ENCODE results near the gene GRAMD2B.

- no peak for TF ChIP-seq POLR2AphosphoS5 (IDR thresholded peaks at IDR 0.05; ENCODE audit: low read depth, low read length)
- TF ChIP-seq POLR2A (IDR thresholded peaks at IDR 0.05; ENCODE audit: low read depth, low read length) = no peak
- TF ChIP-seq TAF1 (IDR thresholded peaks at IDR 0.05; ENCODE audit: borderline replicate concordance, low read depth, low read length) = no peak
Measured at GRCh38 chr5:126394211-126394788, 28.9 kb upstream of the GRAMD2B start.
